ENCODE results near the gene GPRASP1. TPM values are rescaled to one million over a fixed set of nuclear protein-coding genes. Genes with fewer than 3 reads are reported as not detected.

GPRASP1 gene
- total and polyA plus RNA-seq, 2 of the 13 experiments (the other 11 are each of a cell fraction or from before 2014, with no cell fraction given), result 0.38 to 1.4 TPM

DNA sequence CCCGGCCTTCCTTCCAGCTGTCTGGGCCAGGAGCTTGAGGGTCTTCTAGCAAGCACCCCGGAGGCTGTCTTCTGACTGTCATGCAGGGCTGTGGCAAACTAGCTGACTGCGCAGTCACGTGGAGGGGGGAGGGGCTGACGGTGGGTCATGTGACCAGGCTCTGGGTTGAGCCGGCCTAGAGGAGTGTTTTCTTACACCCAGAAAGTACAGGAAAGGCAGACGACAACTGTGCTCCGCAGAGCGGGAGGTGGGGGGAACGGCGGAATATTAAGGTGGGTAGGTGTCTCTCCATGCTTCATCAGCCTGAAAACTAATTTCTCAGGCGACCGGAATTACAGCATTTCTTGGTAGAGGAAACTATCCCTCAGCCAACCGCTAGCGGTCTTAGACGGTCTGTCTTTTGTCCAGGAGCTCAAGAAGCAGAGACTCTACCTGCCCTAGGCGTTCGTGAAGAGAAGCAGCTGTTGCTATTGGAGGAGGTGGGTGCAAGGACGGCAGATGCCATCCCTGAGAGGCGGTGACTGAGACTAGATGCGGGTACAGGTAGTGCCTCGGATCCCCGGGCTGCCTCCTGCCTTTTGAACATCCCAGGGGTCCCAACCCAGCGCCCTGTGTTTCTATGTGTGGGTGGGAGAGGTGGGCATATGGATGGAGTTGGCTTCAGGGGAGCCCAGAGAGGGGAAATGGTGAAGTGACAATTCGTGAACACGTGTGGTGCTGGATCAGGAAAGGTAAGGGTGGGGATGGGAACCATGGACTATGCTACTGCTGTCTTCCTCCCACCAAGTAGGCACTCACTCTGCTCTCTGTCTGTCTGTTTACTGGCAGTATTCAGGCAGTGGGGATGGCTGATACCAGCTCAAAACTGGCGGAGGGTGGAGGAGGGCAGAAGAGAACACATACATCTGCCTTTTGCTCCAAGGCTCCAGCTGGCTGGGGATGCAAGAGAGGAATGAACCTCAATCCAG is 8.8 kb downstream of the GPRASP1 start (continued):
- TF ChIP-seq, protein P1, sequence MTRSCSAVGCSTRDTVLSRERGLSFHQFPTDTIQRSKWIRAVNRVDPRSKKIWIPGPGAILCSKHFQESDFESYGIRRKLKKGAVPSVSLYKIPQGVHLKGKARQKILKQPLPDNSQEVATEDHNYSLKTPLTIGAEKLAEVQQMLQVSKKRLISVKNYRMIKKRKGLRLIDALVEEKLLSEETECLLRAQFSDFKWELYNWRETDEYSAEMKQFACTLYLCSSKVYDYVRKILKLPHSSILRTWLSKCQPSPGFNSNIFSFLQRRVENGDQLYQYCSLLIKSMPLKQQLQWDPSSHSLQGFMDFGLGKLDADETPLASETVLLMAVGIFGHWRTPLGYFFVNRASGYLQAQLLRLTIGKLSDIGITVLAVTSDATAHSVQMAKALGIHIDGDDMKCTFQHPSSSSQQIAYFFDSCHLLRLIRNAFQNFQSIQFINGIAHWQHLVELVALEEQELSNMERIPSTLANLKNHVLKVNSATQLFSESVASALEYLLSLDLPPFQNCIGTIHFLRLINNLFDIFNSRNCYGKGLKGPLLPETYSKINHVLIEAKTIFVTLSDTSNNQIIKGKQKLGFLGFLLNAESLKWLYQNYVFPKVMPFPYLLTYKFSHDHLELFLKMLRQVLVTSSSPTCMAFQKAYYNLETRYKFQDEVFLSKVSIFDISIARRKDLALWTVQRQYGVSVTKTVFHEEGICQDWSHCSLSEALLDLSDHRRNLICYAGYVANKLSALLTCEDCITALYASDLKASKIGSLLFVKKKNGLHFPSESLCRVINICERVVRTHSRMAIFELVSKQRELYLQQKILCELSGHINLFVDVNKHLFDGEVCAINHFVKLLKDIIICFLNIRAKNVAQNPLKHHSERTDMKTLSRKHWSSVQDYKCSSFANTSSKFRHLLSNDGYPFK (CRISPR knock-in tag; IDR thresholded peaks at IDR 0.05; ENCODE audit: borderline replicate concordance), result no peak
- no peak for TF ChIP-seq ZNF121 (CRISPR knock-in tag; IDR thresholded peaks at IDR 0.05)
- no peak for TF ChIP-seq ZMAT3 (CRISPR knock-in tag; conservative IDR thresholded peaks at IDR 0.05)
- no peak for TF ChIP-seq ZNF746 (CRISPR knock-in tag; IDR thresholded peaks at IDR 0.05)
- no peak for TF ChIP-seq ZSCAN12 (CRISPR knock-in tag; IDR thresholded peaks at IDR 0.05)
- TF ChIP-seq FOXC1 (CRISPR knock-in tag; IDR thresholded peaks at IDR 0.05; ENCODE audit: borderline replicate concordance), result peak; percentile 20; the same call in 1 of the 2 replicates
- no peak for TF ChIP-seq STAG1 (CRISPR knock-in tag; IDR thresholded peaks at IDR 0.05)
- TF ChIP-seq SUZ12 (IDR thresholded peaks at IDR 0.05; ENCODE audit: low read depth, low read length), result no peak
- TF ChIP-seq, protein P2, sequence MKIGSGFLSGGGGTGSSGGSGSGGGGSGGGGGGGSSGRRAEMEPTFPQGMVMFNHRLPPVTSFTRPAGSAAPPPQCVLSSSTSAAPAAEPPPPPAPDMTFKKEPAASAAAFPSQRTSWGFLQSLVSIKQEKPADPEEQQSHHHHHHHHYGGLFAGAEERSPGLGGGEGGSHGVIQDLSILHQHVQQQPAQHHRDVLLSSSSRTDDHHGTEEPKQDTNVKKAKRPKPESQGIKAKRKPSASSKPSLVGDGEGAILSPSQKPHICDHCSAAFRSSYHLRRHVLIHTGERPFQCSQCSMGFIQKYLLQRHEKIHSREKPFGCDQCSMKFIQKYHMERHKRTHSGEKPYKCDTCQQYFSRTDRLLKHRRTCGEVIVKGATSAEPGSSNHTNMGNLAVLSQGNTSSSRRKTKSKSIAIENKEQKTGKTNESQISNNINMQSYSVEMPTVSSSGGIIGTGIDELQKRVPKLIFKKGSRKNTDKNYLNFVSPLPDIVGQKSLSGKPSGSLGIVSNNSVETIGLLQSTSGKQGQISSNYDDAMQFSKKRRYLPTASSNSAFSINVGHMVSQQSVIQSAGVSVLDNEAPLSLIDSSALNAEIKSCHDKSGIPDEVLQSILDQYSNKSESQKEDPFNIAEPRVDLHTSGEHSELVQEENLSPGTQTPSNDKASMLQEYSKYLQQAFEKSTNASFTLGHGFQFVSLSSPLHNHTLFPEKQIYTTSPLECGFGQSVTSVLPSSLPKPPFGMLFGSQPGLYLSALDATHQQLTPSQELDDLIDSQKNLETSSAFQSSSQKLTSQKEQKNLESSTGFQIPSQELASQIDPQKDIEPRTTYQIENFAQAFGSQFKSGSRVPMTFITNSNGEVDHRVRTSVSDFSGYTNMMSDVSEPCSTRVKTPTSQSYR (CRISPR knock-in tag; IDR thresholded peaks at IDR 0.05; ENCODE audit: borderline replicate concordance), result peak; percentile 91
- no peak for TF ChIP-seq ZFYVE20 (CRISPR knock-in tag; IDR thresholded peaks at IDR 0.05; ENCODE audit: borderline replicate concordance, low read depth)
- no peak for TF ChIP-seq HNRNPUL1 (IDR thresholded peaks at IDR 0.05; ENCODE audit: low read depth, low read length)
- TF ChIP-seq, protein P3, sequence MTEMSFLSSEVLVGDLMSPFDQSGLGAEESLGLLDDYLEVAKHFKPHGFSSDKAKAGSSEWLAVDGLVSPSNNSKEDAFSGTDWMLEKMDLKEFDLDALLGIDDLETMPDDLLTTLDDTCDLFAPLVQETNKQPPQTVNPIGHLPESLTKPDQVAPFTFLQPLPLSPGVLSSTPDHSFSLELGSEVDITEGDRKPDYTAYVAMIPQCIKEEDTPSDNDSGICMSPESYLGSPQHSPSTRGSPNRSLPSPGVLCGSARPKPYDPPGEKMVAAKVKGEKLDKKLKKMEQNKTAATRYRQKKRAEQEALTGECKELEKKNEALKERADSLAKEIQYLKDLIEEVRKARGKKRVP (CRISPR knock-in tag; IDR thresholded peaks at IDR 0.05), result no peak
- peak; percentile 31; the same call in 1 of the 2 replicates for TF ChIP-seq HDAC1 (CRISPR knock-in tag; IDR thresholded peaks at IDR 0.05)
- TF ChIP-seq ZNF230 (CRISPR knock-in tag; IDR thresholded peaks at IDR 0.05), result no peak
- TF ChIP-seq ZFY (CRISPR knock-in tag; IDR thresholded peaks at IDR 0.05), result peak; percentile 26; the same call in 1 of the 2 replicates
- TF ChIP-seq KDM5A (IDR thresholded peaks at IDR 0.05; ENCODE audit: borderline replicate concordance, low read length), result no peak; the same call in 1 of the 2 replicates
- TF ChIP-seq SSRP1 (CRISPR knock-in tag; IDR thresholded peaks at IDR 0.05), result no peak
- TF ChIP-seq ZNF724P (CRISPR knock-in tag; IDR thresholded peaks at IDR 0.05; ENCODE audit: borderline replicate concordance), result no peak
- no peak for TF ChIP-seq NFIC (IDR thresholded peaks at IDR 0.05; ENCODE audit: low read length)
- no peak for TF ChIP-seq ZNF839 (CRISPR knock-in tag; IDR thresholded peaks at IDR 0.05; ENCODE audit: borderline replicate concordance)
- no peak for TF ChIP-seq ZNF670 (CRISPR knock-in tag; IDR thresholded peaks at IDR 0.05; ENCODE audit: borderline replicate concordance)
- no peak for TF ChIP-seq ZKSCAN1 (IDR thresholded peaks at IDR 0.05; ENCODE audit: low read length)
- no peak for TF ChIP-seq SMARCE1 (IDR thresholded peaks at IDR 0.05; ENCODE audit: borderline replicate concordance)
- no peak for TF ChIP-seq PAX8 (CRISPR knock-in tag; IDR thresholded peaks at IDR 0.05; ENCODE audit: borderline replicate concordance)
